IPS-18c (cell line): ENCODE measurements around the gene DDIT3.
A peak's percentile ranks its signal among the peaks of the same experiment; 100 is the strongest.

Source experiments
- H3K4me3 ChIP-seq: 2 replicates; pipeline ENCODE4 v1.7.0; 2013; ENCODE audit warnings: low read depth, mild to moderate bottlenecking, low read length, moderate library complexity; ENCODE audit not compliant: insufficient read depth
- H3K9me3 ChIP-seq: one replicate; pipeline ENCODE4 v1.6.1; 2013; ENCODE audit warnings: mild to moderate bottlenecking, low read length, moderate library complexity; ENCODE audit not compliant: control insufficient read depth, insufficient read depth

The DDIT3 gene

DNA sequence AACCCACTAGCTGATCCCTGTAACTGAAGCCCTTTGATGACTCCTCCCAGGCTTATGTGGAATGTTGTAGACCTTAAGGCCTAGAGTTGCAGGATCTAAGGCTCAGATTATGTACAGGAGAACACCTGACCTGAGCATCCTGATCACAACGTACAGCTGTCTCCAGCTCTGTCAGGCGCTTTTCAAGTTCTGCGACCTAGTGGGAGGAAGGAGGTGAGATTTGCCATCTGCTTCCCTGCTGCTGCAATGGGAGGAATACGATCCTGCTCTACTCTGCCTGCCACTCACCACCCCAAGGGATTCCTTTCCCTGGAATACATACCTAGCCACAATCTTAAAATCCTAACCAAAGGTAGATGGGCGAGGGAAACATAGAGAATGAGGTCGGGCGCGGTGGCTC, 12.8 kb upstream of the DDIT3 start:
- H3K4me3 ChIP-seq: no peak overlapping the region

DNA sequence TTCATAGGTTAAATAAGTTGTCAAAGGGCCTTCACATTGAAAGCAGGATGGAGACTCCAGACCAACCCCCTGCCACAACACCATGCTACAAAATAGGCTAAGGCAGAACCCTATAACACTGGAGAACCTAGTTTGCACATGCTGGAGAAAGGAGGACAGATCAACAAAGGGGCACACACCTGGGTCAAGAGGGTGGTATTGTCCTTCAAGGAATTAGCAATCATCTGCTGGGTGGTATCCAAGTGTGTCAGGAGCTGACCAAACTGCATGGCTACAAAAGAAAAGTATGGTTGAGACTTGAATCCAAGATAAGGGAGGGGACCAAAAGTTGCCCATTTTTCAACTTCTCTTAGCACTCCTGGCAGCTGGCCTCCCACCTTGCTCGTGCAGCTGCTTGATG, 11.5 kb upstream of the DDIT3 start:
- Histone ChIP-seq H3K9me3 (no peaks in the 10 kb centered on the region), H3K4me3 (no peak overlapping the region)

More for the DNA sequence above, 12.8 kb upstream of the DDIT3 start:
- no peaks in the 10 kb centered on the region for H3K9me3 ChIP-seq

DNA sequence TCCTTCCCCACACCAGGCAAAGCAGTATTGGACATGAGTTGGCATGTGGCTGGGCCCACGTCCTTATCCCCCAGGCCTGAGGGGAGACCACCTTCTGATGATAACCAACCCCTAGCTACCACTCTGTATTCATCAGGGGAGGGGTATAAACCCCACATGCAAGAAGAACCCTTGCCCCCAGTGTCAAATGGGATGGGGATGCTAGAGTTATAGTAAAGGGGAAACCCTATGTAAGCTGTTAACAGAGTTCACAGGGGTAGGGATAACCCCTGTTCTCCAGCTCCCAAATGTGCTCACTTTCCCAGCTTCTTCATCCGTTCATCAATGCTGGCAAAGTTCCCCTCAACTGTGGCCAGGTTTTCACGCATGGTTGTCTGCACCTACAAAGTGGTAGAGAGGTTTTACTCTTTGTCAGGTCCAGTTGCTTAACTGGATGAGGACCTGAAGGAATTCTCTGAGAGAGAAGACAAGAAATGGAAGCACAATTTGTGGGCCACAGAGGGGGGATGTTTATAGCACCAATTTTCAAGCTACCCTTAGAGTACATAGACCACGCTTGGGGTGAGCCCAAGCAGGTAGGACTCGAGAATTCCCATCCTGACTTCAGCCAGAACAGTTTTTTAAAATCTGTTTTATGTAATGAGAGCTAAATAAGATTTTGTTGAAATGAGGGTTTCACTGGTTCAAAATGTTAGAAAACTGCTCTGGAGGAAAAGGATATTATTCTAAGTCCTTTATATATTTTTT, 10.3 kb upstream of the DDIT3 start:
- H3K9me3 ChIP-seq: no peaks in the 10 kb centered on the region
- no peak overlapping the region for H3K4me3 ChIP-seq

DNA sequence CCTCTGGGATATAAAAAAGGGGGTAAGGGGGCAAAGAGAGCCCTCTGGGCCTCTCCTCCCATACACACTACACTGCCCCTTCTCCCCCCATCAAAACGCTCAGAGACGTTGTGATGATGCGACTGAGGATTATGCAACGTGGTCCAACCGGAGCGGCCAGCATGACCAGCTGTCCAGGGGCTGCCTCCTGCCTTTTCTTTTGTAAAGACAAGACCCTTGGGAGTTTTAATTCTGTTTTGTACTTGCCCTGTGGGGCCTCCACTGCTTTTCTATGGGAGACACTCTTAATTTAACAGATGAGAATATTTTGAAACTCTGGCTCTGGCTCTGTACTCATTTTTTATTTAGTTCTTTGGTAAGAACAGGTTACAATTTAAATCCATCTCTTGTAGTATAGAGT, 9.5 kb upstream of the DDIT3 start:
- Histone ChIP-seq H3K4me3 (no peak overlapping the region), H3K9me3 (no peaks in the 10 kb centered on the region)

DNA sequence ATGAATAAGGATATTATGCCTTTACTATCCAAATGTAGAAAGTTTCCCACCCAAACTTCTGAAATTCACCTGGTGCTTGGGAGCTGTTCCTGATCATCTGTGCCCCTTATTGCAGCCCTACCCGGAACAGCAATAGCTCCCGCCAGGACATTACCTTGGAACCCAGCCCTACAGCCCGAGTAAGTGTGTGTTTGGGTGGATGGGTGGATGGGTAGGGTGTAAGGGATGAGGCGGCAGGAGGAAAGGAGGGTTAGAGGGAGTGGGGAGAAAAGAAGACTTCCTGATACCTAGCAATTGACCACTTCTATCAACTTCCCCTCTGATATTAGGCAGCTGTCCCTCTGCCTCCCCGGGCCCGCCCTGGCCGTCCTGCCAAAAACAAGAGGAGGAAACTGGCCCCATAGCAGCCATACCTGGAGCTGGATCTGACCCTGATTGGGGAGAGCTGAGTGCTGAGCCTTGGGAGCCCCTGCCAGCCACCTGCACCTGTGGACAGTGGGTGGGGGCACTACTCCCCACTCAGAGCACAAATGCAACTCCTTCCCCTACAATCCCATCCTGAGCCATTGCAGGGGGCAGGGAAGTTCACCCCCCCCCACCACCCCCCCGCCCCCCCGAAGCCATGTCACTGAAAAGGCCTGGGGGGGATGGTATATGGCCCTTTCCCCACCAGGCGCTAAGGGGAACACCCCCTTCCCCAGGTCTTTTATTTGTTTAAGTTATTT, 8.7 kb upstream of the DDIT3 start:
- no peaks in the 10 kb centered on the region for H3K9me3 ChIP-seq
- no peak overlapping the region for H3K4me3 ChIP-seq

DNA sequence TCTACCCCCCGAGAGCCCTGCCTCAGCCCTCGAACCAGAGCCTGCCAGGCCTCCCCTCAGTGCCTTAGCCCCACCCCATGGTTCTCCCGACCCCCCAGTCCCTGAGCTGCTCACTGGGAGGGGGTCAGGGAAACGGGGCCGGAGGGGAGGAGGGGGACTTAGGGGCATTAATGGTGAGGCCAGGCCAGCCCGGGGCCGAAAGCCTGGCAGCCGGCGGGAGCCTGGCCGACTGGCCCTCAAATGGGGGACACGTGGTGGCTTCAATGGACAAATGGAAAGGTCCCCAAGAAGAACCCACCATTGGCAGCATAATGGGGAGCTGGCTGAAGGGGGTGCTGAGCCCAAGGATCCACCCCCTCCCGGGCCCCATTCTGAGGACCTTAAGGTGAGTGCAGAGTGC, 7.9 kb upstream of the DDIT3 start:
- no peaks in the 10 kb centered on the region for H3K9me3 ChIP-seq
- H3K4me3 ChIP-seq: no peak overlapping the region

DNA sequence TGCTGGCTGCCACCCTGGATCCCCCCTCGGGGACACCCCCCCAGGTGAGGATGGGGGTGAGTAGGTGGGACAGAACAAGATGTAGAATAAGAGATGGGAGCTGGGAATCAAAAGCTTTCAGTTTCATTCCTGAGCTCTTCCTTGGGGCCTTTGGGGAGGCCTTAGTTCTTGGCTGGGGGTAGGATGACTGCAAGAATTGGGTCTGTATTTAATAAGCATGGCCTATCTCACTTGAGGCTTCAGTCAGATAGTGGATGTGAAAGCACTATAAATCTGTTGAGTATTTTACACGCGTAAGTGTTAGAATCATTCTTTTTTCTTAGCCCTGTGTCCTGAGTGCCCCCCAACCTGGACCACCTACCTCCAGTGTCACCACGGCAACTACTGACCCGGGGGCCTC, 6.9 kb upstream of the DDIT3 start:
- H3K9me3 ChIP-seq: no peaks in the 10 kb centered on the region

DNA sequence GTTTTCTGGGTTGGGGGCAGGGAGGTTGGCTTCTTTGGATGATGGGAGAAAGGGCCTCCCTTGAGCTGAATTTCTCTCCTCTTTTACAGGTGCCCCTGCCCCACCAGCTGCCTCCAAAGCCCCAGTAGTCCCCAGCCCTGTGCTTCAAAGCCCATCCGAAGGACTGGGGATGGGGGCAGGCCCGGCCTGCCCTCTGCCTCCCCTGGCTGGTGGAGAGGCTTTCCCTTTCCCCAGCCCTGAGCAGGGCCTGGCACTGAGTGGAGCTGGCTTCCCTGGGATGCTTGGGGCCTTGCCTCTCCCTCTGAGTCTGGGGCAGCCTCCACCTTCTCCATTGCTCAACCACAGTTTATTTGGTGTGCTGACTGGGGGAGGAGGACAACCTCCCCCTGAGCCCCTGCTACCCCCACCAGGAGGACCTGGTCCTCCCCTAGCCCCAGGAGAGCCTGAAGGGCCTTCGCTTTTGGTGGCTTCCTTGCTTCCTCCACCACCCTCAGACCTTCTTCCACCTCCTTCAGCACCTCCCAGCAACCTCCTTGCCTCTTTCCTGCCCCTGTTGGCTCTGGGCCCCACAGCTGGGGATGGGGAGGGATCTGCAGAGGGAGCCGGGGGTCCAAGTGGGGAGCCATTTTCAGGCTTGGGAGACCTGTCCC, 6.3 kb upstream of the DDIT3 start:
- H3K4me3 ChIP-seq: no peak overlapping the region

More for the DNA sequence above, 6.9 kb upstream of the DDIT3 start:
- no peak overlapping the region for H3K4me3 ChIP-seq

DNA sequence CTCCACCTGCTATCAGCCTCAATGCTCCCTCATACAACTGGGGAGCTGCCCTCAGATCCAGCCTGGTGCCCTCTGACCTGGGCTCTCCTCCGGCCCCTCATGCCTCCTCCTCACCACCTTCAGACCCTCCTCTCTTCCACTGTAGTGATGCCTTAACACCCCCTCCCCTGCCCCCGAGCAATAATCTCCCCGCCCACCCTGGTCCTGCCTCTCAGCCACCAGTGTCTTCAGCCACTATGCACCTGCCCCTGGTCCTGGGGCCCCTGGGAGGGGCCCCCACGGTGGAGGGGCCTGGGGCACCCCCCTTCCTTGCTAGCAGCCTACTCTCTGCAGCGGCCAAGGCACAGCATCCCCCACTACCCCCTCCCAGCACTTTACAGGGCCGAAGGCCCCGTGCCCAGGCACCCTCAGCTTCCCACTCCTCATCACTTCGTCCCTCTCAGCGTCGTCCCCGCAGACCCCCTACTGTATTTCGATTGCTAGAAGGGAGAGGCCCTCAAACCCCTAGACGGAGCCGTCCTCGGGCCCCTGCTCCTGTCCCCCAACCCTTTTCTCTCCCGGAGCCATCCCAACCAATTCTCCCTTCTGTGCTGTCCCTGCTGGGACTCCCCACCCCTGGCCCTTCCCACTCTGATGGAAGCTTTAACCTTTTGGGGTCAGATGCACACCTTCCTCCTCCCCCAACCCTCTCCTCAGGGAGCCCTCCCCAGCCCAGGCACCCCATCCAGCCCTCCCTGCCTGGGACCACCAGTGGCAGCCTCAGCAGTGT, 5.5 kb upstream of the DDIT3 start:
- Histone ChIP-seq H3K4me3 (no peak overlapping the region), H3K9me3 (no peaks in the 10 kb centered on the region)

More for the DNA sequence above, 6.3 kb upstream of the DDIT3 start:
- H3K9me3 ChIP-seq: no peaks in the 10 kb centered on the region

DNA sequence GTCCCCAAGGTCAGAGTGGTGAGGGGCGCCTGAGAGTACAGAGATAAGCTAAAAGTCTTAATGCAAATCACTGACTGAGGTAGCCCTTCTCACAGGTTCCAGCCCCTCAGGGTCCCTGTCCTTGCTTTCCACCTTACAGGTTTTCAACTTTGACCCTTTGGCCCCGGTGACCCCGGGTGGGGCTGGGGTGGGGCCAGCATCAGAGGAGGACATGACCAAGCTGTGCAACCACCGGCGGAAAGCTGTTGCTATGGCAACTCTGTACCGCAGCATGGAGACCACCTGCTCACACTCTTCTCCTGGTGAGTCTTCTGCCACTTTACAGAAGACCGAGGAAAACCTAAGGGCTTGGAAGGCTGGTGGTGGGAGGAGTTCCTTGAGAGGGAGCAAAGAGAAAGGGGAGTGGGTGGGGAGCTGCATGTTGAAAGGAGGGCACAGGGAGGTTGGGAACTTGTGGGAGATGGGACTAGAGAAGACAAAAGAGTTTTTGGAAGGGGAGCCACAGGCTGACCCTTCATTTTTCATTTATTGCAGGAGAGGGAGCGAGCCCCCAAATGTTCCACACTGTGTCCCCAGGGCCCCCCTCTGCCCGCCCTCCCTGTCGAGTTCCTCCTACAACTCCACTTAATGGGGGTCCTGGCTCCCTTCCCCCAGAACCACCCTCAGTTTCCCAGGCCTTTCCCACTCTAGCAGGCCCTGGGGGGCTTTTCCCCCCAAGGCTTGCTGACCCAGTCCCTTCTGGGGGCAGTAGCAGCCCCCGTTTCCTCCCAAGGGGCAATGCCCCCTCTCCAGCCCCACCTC, 4.7 kb upstream of the DDIT3 start:
- Histone ChIP-seq H3K4me3 (no peak overlapping the region), H3K9me3 (no peaks in the 10 kb centered on the region)

DNA sequence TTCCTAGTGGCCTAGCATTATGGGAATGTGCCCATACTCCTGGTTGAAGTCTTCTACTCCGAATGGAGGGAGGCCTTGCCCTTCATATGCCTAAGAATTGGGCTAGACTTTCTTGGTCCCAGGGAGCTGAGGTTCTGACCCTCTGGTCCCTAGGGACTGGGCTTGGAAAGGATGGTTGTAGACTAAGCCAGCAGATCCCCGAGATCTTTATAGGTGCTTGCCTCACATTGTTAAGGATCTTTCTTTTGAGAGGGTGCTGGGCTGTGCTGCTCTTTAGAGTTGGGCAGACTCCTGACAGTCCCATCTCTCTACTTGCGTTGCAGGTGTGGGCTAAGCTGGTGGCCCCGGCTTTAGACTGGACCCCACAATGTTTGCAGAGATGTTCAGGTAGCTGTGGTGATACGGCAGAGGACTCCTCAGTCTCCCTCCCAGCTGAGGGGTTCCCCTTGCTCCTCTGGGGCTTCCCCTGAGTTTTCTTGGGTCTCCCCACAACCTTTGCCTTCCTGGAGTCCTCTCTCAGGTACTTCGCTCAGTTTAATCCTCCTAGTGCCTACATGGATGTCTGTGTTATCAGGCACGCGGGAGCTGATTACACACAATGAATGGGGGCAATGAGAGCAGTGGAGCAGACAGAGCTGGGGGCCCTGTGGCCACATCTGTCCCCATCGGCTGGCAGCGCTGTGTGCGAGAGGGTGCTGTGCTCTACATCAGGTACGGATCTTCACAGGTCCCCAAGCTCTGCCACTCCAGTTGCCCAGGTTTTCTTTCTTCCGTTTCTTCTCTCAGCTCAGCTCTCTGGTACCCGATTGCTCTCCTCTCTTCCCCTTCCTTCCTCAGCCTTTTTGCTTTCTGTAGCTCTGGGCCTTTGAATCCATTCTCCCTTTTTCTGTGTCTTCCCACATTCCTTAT, 3.6 kb upstream of the DDIT3 start:
- peak overlapping the region; percentile 83 for H3K4me3 ChIP-seq

DNA sequence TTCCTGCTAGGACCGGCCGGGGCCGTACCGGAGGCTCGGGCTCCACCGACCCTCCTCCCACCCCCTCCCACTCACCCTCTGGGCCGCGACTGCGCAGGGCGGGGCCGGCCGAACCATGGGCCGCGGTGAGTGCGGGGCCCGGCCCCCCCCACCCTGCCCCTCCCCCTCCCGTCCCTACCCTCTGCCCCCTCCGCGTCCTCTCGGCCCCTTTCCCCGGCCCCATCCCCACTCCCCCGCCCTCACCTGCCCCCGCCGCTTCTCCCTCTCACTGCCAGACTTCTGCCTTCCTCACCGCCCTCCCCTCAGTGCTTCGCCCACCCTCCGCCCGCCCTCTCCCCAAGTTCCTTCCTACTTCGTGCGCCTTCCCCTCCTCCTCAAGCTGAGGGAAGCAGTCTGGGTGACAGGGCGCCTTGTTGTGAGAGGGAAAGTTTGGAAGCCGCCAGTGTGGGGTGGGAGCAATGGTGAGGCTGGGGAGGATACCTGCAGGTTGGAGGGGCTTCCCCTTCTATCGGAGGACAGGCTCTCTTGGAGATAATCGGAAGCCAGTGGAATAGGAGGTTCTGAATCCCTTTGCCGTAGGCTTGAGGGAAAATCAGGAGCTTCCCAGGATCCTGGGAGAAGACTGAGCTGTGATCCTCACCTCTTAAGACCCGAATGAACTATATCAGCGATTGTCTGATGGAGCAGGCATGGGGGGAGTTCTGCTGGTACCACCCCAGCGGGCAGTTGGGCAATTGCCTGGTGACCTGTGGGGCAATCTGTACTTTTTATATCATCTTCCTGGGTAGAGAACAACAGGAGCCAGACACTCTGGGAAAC, 2.8 kb upstream of the DDIT3 start:
- Histone ChIP-seq H3K4me3 (peak overlapping the region; percentile 83), H3K9me3 (no peaks in the 10 kb centered on the region)

More for the DNA sequence above, 3.6 kb upstream of the DDIT3 start:
- no peaks in the 10 kb centered on the region for H3K9me3 ChIP-seq

DNA sequence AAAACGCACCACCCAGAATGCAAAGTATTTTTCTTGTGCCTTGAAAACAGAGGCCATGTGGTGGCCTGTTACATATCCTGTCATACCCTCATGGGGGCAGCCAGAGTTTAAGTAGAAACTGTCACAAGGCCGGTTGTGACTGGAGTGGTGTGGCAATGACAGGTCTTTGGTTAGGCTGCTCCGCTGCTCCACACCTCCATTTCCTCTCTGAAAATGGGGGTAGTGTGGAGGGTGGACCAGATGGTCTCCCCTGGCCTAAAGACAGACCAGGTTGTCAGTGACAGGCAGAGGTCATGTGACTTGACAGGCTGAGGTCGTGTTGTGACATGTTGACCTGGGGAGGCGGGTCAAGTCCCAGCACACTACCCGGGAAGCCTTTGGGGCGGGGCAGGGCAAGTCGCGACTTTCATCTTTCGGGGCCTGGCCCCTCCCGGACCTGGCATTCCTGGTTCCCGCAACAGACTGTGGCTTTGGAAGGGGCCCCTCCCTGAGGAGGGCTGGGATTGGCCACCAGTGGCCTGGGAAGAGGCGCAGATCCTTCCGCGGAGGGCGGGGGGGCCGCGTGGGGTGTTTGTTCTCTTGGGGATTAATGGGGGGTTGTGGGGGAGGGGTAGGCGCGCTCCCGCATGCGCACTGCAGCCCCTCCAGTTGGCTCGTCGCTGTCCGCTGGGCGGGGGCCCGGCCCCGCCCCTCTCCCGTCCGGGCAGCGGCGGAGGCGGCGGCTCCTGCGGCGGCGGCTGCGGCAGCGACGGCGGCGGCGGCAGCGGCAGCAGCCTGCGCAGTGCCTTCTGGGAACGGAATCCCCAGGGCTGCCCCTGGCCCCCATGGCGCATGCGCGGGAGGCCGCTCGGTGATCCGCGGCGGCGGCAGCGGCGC, 1.9 kb upstream of the DDIT3 start, which contains the start of gene MBD6:
MBD6 (plus strand) TSS at position 814 of the 876 bp plus-strand sequence. CDS start 1,480 bp downstream, outside the sequence.
- Histone ChIP-seq H3K4me3 (peak within 1 kb of the TSS; percentile 83), H3K9me3 (no peaks in the 10 kb centered on the region)

DNA sequence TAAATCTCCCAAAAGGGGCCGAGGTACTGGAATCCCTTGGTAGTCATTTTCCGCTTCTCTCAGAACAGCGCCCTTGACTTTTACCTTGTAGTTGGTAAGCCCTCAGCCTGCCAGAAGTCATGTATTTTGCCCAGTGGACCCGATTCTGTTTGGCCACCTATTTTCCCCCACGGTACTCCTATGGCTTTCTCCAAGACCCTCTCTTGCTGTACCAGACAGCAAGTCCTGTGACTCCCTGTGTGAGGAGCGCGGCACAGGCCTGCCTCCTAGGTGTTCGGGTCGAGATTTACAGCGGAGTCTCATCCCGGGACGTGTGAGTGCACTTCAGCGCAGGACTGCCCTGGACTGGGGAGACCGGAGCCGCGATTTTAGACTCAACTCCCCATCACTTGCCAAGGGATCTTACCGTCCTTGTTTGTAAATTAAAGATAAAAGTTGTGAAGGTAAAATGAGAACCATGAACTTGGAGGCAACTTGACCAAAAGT, 1.3 kb upstream of the DDIT3 start:
- Histone ChIP-seq H3K4me3 (peak overlapping the region; percentile 49), H3K9me3 (no peaks in the 10 kb centered on the region)
